MCF 10A (cell line): Measurements from ENCODE around the gene FTCD. TPM values are rescaled to one million over a fixed set of nuclear protein-coding genes. Genes with fewer than 3 reads are reported as not detected.

ENCODE experiments used
- BruUV-seq: library from RNA; stranded (reverse); fragments of 400-500 nt; replicated peaks from 2 replicates; lab custom pipeline; 2021; lab: Mats Ljungman, UMichigan
- CTCF ChIA-PET: fragments of 300-600 bp; sonication (Branson Sonifier 250); formaldehyde crosslinking; extraction: SDS; loops from one replicate; lab custom pipeline; 2021; ENCODE audit warnings: antibody characterized with exemption, inconsistent platforms; lab: Yijun Ruan, JAX
- POLR2A ChIA-PET: fragments of 300-600, 350-650 bp; sonication (Branson Sonifier 250); formaldehyde crosslinking; extraction: SDS; loops from one replicate; lab custom pipeline; 2020; ENCODE audit warnings: antibody characterized with exemption, inconsistent platforms; lab: Yijun Ruan, JAX
- DNase-seq: peaks from one replicate; pipeline ENCODE4 v3.0.0-alpha.2; 2018; ENCODE audit not compliant: unreplicated experiment
- H3K27ac Mint-ChIP-seq: one replicate; pipeline ENCODE4 v1.8.0; 2022; ENCODE audit warnings: mild to moderate bottlenecking, low read depth, mixed read lengths; ENCODE audit not compliant: unreplicated experiment
- H3K27me3 Mint-ChIP-seq: one replicate; pipeline ENCODE4 v1.8.0; 2022; ENCODE audit warnings: mixed read lengths; ENCODE audit not compliant: insufficient read depth, unreplicated experiment
- H3K36me3 Mint-ChIP-seq: one replicate; pipeline ENCODE4 v1.8.0; 2022; ENCODE audit warnings: mild to moderate bottlenecking, moderate library complexity, mixed read lengths; ENCODE audit not compliant: insufficient read depth, unreplicated experiment
- H3K4me1 Mint-ChIP-seq: one replicate; pipeline ENCODE4 v1.8.0; 2022; ENCODE audit warnings: mixed read lengths; ENCODE audit not compliant: insufficient read depth, unreplicated experiment
- H3K4me3 Mint-ChIP-seq: one replicate; pipeline ENCODE4 v1.8.0; 2022; ENCODE audit warnings: mild to moderate bottlenecking, moderate library complexity, mixed read lengths; ENCODE audit not compliant: unreplicated experiment
- H3K9me3 Mint-ChIP-seq: one replicate; pipeline ENCODE4 v1.8.0; 2022; ENCODE audit warnings: mixed read lengths; ENCODE audit not compliant: unreplicated experiment
- CTCF ChIP-seq: fragments of 200-600 bp; IDR thresholded peaks from one replicate; pipeline ENCODE4 v1.8.0; 2022; ENCODE audit warnings: antibody characterized with exemption, mild to moderate bottlenecking; ENCODE audit not compliant: unreplicated experiment
- intact Hi-C: fragments of 100-400 bp; cut with micrococcal nuclease; formaldehyde crosslinking; loops from 2 replicates; pipeline ENCODE4 v1.14.1; 2022
- total RNA-seq: library from RNA; stranded (reverse); gene quantifications from 2 replicates; pipeline ENCODE4 v1.2.3, GENCODE V29; 2022

Gene FTCD
- total RNA-seq, 1 experiment from 2014 or later: not detected

GRCh38 chr21:46115441-46116188, 39.8 kb downstream of the FTCD start:
- H3K9me3 Mint-ChIP-seq: no peaks in the 10 kb centered on the region
- peaks cover 5% of the 10 kb centered on the region for H3K4me1 Mint-ChIP-seq
- no peak for DNase-seq
- no peaks in the 10 kb centered on the region for H3K27me3 Mint-ChIP-seq
- ChIA-PET POLR2A (no interaction called here), CTCF (no interaction called here)
- no peak overlapping the region for H3K27ac Mint-ChIP-seq
- H3K4me3 Mint-ChIP-seq: no peak overlapping the region
- no TSS peak for BruUV-seq
- H3K36me3 Mint-ChIP-seq: no peaks in the 10 kb centered on the region
- intact Hi-C loops: no loop called here
- no peak for TF ChIP-seq CTCF

- Mint-ChIP-seq H3K27me3 (no peaks in the 10 kb centered on the region), H3K9me3 (no peaks in the 10 kb centered on the region), H3K4me1 (peaks cover 5% of the 10 kb centered on the region), H3K4me3 (no peak overlapping the region), H3K36me3 (no peaks in the 10 kb centered on the region), H3K27ac (no peak overlapping the region)
- DNase-seq: no peak
- POLR2A ChIA-PET: no interaction called here
- no TSS peak for BruUV-seq
- TF ChIP-seq CTCF: no peak
- CTCF ChIA-PET: no interaction called here
- intact Hi-C loops: no loop called here
These were observed 40.4 kb downstream of the FTCD start for GRCh38 chr21:46114963-46115362.

GRCh38 chr21:46113497-46114176, 41.7 kb downstream of the FTCD start:
- H3K36me3 Mint-ChIP-seq: no peaks in the 10 kb centered on the region
- POLR2A ChIA-PET: no interaction called here
- CTCF ChIA-PET: no interaction called here
- H3K27me3 Mint-ChIP-seq: no peaks in the 10 kb centered on the region
- no peak for TF ChIP-seq CTCF
- H3K27ac Mint-ChIP-seq: no peak overlapping the region
- H3K9me3 Mint-ChIP-seq: no peaks in the 10 kb centered on the region
- intact Hi-C loops: no loop called here
- DNase-seq: no peak
- H3K4me3 Mint-ChIP-seq: no peak overlapping the region
- no TSS peak for BruUV-seq
- H3K4me1 Mint-ChIP-seq: peaks cover 5% of the 10 kb centered on the region

GRCh38 chr21:46112725-46113215, 42.6 kb downstream of the FTCD start:
- peaks cover 5% of the 10 kb centered on the region for H3K4me1 Mint-ChIP-seq
- CTCF ChIA-PET: no interaction called here
- H3K36me3 Mint-ChIP-seq: no peaks in the 10 kb centered on the region
- POLR2A ChIA-PET: no interaction called here
- no peak for DNase-seq
- no peak overlapping the region for H3K4me3 Mint-ChIP-seq
- no TSS peak for BruUV-seq
- H3K27me3 Mint-ChIP-seq: no peaks in the 10 kb centered on the region
- no peak overlapping the region for H3K27ac Mint-ChIP-seq
- no peak for TF ChIP-seq CTCF
- H3K9me3 Mint-ChIP-seq: peaks cover 7% of the 10 kb centered on the region
- intact Hi-C loops: no loop called here
